GM19397 (cell line): ENCODE data around the gene TPRN.

Experiments
- ATAC-seq: cut with Tn5 transposase; IDR thresholded peaks from one replicate; pipeline ENCODE4 v1.9.1; 2021; ENCODE audit warnings: mild to moderate bottlenecking, moderate library complexity; ENCODE audit not compliant: unreplicated experiment

TPRN gene

DNA sequence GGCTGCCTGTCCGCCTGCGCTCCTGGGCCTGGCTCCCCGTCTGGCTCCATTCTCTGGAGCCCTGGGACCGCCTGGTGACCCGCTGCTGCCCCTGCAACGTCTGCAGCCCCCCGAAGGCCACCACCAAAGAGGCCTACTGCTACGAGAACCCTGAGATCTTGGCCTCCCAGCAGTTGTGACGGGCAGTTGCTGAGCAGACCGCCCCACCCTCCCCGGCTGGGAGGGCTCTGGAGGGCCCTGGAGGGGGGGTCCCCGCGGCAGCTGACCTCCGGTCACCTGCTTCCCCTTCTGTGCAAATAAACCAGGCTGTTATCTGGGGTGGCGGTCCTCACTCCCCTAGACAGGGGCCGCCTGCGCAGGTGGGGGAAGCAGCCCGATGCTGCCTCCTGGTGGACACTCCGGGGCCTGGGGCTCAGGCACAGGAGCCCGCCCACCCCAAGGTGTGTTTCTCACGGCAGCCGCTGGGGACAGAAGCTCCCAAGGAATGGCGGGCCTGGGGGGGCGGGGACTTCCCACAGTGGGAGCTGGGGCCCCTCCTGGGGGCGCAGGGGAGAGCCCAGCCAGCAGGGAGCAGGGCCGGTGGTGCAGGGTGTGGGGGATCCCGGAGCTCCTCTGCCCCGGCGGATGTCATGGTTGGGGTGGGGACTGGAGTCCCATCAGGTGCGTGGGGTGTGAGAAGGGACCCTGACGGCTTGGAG, 35.8 kb upstream of the TPRN start:
- ATAC-seq, result no peak

- ATAC-seq, result no peak
Observed at GRCh38 chr9:137235424-137236237, 35.1 kb upstream of the TPRN start.

DNA sequence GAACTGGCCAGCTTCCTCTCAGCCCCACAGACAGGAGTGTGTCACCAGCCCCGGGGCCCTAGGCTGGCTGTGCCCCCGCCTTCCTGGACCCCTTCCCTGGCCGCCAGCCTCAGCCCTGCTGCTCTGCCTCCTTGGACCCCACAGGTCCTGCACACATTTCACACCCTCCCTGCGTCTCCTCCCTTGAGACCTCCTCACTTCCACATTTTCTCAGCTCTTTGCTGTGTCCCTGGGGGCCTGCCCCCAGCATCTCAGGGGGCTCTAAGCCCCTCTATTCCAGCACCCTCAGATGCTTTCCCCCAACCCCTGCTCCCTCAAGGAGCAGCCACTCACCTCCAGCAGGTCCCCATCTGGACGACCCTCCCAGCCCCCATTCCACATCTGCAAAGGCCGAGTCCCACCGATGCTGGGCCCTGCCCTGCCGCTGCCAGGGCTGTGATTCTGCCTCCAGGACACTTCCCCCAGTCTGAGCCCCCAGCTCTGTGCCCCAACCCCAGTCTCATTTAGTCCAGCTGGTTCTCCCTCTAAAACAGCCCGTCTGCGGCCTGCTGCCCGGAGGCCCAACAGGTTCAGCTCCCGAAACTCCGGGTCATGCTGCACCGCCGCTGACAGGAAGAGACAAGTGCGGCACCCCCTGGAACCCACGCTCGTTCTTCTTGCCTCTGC, 34.4 kb upstream of the TPRN start:
- no peak for ATAC-seq

DNA sequence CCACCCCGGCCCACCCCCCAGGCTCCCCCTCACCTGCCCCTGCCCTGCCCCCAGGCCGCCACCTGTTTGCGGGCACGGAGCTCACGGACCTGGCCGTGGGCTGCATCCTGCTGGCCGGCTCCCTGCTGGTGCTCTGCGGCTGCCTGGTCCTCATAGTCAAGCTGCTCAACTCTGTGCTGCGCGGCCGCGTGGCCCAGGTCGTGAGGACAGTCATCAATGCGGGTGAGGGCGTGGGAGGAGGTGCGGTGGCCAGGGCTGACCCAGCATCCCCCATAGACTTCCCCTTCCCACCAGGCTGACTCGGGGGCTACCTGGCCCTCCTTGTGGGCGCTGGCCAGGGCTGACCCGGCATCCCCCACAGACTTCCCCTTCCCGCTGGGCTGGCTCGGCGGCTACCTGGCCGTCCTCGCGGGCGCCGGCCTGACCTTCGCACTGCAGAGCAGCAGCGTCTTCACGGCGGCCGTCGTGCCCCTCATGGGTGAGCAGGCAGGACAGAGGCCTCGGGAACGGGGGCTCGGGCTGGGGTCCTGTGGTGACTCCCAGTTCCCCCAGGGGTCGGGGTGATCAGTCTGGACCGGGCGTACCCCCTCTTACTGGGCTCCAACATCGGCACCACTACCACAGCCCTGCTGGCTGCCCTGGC, 33.6 kb upstream of the TPRN start:
- no peak for ATAC-seq

- ATAC-seq, result no peak
Observed at GRCh38 chr9:137233143-137233980, 32.8 kb upstream of the TPRN start.

DNA sequence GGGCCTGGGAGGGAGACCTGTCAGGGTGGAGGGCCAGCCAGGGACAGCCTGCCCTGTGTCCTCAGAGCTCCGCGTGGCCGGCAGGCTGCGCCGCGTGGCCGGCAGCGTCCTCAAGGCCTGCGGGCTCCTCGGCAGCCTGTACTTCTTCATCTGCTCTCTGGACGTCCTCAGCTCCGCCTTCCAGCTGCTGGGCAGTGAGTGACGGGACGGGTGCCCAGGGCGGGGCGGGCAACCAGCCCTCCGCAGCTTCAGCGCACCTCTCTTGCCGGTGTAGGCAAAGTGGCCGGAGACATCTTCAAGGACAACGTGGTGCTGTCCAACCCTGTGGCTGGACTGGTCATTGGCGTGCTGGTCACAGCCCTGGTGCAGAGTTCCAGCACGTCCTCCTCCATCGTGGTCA, 32.0 kb upstream of the TPRN start:
- no peak for ATAC-seq

DNA sequence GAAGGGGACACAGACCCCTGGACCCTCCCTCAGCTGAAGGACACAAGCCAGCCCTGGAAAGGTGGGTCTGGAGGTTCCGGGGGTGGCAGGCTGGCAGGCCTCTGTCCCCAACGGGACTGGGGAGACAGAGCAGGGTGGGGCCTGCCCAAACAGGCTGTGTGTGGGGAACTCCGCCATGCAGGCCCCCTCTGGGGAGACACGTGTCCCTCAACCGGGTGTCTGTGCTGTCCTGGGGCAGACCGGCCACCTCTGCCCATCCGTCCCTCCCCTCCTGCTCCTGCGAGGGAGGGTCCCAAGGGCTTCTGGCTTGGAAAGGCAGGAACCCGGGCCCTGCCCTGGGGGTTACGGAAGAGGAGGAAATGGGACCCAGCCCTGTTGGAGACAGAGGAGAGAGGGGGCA, 31.6 kb upstream of the TPRN start:
- ATAC-seq, result no peak

- ATAC-seq, result no peak
Observed at GRCh38 chr9:137231372-137232039, 31.0 kb upstream of the TPRN start.

DNA sequence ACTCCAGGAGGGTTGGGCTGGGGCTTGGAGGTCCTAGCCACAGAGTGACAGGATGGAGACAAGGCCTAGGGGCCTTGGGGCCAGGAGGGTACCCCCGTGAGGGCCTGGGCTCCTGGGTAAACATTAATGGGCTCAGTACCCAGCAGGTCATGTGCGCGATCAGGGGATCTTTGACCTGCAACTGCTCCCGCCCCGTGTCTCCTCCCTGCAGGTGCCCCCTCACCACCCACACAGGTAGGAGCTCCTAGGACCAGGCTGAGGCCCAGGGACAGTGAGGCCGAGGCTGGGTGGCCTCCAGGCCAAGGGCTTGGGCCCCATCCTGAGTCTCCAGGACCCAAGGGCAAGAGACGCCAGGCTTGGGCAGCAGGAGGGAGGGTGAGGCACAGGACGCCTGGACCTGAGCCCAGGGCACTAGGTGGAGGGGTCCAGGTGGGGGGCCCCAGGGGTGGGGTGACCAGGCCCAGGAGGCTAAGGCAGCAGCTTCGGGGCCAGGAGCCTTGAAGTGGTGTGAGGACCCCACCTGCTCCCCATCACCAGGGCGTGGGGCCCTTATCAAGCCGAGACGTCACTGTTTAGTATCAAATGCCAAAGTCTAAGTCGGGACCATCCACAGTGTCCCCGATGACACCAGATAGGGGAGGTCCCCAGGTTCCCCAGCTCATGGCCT, 30.3 kb upstream of the TPRN start, which contains the start of gene SLC34A3:
TSS of gene SLC34A3 (plus strand) at position 197 of the 667 bp plus-strand sequence. CDS start 802 bp downstream, outside the sequence.
- ATAC-seq, result no peak

DNA sequence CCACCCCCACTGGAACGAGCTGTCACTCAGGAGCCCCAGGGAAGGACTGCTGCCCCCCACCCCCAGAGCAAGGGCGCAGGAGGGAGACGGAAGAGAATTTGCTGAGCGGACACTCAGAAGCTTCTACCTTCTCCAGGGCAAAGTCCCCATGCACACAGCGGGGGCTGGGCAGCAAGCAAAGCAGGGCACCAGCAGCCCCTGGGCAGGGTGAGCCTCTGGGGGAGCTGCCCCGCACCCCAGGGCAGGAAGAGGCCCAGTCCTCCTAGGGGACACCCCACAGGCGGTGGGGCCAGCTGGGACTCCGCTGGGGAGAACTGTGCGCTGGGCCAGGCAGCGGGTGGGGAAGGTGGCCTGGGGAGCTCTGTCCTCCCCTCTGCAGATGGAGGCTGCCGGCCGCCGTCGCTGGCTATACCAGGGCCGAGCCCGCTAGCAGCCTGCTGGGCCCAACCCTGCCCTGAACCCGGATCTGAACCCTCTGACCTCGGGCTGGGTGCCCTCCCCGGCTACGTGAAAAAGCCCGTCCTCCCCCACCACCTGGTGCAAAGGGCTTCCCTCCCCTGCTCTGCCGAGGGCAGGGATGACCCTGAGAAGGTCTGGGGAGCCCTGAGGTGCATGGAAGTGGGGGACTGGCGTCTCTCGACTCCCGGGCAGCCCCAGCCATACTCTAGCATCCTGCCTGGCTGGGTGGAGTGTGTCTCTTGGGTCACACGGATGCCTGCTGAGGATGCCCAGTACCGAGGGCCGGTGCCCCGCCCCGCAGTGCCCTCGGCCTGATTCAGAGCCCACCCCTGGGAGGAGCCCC, 29.6 kb upstream of the TPRN start:
- ATAC-seq, result no peak

DNA sequence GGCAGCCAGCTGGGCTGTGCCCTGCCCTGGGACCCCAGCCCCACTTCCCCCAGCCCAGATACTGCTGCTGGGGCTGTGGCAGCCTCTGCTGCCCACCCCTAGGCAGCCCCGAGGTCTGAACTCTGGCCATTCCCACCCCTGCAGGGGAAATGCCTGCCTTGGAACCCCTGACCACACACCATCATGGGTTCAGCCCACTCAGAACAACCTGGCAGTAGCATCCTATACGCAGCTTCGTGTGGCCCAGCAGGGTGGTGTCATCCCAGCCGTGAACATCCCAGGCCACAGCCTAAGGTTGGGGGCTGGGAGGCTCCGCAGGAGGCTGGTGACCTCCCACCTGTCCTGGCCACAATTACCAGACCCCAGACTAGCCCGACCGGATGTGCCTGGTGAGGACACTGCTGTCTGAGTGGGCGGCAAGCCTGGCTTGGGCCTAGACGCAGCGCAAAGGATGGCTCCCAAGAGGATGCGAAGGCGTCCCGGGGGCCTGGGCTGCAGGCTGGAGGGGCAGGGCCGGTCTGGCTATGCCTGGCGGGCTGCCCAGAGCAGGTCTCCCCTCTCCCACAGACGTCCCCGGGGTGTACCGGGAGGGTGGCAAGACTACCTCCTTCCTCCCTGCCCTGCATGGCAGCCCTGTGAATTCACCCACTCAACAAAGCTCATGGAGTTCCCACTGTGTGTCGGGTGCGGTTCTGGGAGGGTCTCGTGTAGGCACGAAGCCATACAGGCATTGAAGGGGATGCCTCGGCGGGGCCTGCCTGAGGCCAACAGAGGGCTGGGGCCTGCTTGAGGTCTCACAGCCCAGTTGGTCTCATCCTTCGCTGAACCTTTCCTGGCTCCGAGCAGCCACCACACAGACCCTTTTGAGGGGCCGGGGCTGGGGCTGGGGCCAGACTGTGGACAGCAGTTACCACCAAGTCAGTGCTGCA, 28.7 kb upstream of the TPRN start:
- no peak for ATAC-seq

DNA sequence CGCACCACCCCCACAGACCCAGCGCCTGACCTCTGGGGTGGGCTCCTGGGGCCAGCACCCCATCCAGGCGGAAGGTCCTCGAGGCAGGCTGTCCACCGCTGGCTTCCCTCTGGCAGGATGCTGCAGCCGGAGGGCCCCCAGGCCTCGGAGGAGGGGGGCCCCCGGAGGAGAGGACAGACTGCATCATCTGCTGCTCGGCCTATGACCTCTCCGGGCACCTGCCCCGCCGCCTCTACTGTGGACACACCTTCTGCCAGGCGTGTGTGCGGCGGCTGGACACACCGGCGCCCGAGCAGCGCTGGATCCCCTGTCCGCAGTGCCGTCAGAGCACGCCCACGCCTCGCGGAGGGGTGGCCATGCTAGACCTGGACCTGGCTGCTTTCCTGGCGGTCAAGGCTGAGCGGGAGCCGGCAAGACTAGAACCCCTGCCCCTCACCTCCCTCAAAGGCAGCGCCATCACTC, 28.0 kb upstream of the TPRN start:
- no peak for ATAC-seq

GRCh38 chr9:137227853-137228505, 27.4 kb upstream of the TPRN start:
- ATAC-seq, result no peak

DNA sequence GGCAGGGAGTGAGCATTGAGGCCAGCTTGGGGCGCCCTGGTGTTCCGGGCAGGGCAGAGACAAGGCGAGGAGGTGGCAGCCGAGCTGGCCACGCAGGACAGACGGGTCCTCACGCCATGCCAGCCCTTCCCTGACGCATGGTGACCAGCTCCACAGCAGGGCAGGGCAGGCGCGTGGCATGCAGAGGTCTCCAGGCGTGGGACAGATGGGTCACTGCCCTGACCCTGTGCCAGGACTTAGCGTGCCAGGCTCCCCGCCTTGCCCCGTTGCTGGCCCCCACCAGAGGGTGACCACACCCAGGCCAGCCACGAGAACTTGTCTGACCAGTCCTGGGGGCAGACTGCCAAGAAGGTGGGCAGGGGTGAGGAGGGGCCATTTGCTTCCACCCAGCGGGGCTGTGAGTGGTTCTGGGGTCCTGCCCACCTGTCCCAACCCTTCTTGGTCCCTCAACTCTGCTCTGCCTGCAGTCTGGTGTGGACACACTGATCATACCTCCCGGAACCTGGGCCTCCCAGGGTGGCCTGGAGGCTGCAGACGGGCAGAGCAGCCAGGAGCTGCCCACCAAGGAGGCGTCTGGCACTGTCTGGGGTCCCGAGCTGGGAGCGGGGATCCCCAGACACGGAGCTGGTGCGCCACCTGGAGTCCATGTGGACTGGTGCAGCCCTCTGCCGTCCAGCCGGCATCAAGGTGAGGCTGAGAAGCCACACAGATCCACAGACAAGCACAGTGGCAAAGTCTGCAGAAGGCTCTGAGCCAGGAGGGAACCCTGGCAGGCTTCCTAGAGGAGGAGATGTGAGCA, 26.7 kb upstream of the TPRN start, which contains the start of gene RNF224:
TSS of gene RNF224 (plus strand) at position 449 of the 799 bp plus-strand sequence. CDS start 834 bp downstream, outside the sequence.
- ATAC-seq, result no peak

- ATAC-seq, result no peak
Observed at GRCh38 chr9:137226338-137227053, 26.0 kb upstream of the TPRN start.
